ENCODE measurements around the gene TRMT5. TPM values are rescaled to one million over a fixed set of nuclear protein-coding genes. Genes with fewer than 3 reads are reported as not detected.

The TRMT5 gene
- total and polyA plus RNA-seq, 9 of the 15 experiments (the other 6 are each of a cell fraction or from before 2014, with no cell fraction given): 8.4 to 20.0 (median 15.1) TPM

DNA sequence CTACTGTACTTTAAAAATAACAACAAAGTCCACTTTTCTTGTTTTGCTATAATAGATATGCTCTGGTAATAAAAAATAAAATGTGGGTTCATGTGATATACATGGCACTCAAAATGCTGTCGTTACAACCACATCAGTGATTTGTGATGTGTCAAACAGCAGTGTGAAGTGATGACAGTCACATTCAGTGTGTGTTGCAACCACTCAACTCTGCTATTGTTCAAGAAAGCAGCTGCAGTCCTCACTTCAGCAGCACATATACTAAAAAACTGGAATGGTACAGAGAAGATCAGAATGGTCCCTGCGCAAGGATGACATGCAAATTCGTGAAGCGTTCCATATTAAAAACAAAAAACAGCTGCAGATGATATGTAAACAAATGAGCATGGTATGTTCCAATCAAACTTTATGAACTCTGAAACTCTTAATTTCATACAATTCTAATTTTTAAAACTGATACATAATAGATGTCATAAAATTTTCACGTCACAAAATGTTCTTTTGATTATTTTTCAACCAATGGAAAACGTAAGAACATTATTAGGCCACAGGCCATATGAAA lies 6.7 kb downstream of the TRMT5 start:
- FAIRE-seq: no peak
- no peak for ATAC-seq
- no peak overlapping the region for H3K4me3 ChIP-seq
- no peaks in the 10 kb centered on the region for H3K4me1 ChIP-seq (replicated peaks in 1 of 2; ENCODE audit: control insufficient read depth in 2 of 2, insufficient read depth in 2 of 2, low read length in 2 of 2)
- peaks cover 50% of the 10 kb centered on the region for H3K36me3 ChIP-seq (ENCODE audit: control insufficient read depth, insufficient read depth, low read length)
- no peaks in the 10 kb centered on the region for H3K27me3 ChIP-seq (ENCODE audit: control insufficient read depth in 2 of 2, insufficient read depth in 2 of 2, low read length in 2 of 2)
- in situ Hi-C loops (cut with MboI) (no loop called here), intact Hi-C loops (cut with micrococcal nuclease) (no loop called here)
- no peak overlapping the region for H3K27ac ChIP-seq (ENCODE audit: extremely low read depth, low read depth, low read length)
- peaks cover 35% of the 10 kb centered on the region for H3K79me2 ChIP-seq (ENCODE audit: control insufficient read depth, insufficient read depth, low read length)
- ChIA-PET POLR2A (interaction anchor here (0.5 kb wide), 1 partner anchor 12 kb away, joined by 5 read pairs; no protein-coding TSS in a partner anchor), CTCF (ENCODE audit: low intra/inter-chr PET ratio) (no interaction called here)
- H2AFZ ChIP-seq (ENCODE audit: low read depth, low read length): no peak overlapping the region
- H3K9me1 ChIP-seq (ENCODE audit: control insufficient read depth, insufficient read depth, low read length): no peaks in the 10 kb centered on the region
- H3K4me2 ChIP-seq (ENCODE audit: insufficient read depth, low read length): no peak overlapping the region
- no TSS peak for BruUV-seq (replicated peaks)
- no peak overlapping the region for H3K9ac ChIP-seq (ENCODE audit: insufficient read depth in 1 of 2, low read depth in 2 of 2, low read length in 2 of 2)
- no peaks in the 10 kb centered on the region for H4K20me1 ChIP-seq (replicated peaks; ENCODE audit: control insufficient read depth, insufficient read depth, low read length)
- no peaks in the 10 kb centered on the region for H3K9me3 ChIP-seq (replicated peaks; ENCODE audit: control insufficient read depth, insufficient read depth, low read depth, low read length)
- TF ChIP-seq NR4A1 (CRISPR knock-in tag; IDR thresholded peaks at IDR 0.05) (no peak), NR4A1 (tag; IDR thresholded peaks at IDR 0.05) (no peak), MEIS2 (IDR thresholded peaks at IDR 0.05; ENCODE audit: partially characterized antibody) (peak; percentile 56)
- WGBS (ENCODE audit: insufficient coverage, low coverage, missing lambda C conversion rate): 76% methylated on average over 6 of the region's 6 CpGs
- no peak for DNase-seq (ENCODE audit: extremely low read depth in 1 of 4, low spot score in 3 of 4)

- Histone ChIP-seq H3K36me3 (ENCODE audit: control insufficient read depth, insufficient read depth, low read length) (peaks cover 43% of the 10 kb centered on the region), H3K79me2 (ENCODE audit: control insufficient read depth, insufficient read depth, low read length) (peaks cover 24% of the 10 kb centered on the region), H3K4me3 (no peak overlapping the region), H3K27ac (ENCODE audit: extremely low read depth, low read depth, low read length) (no peak overlapping the region), H3K4me2 (ENCODE audit: insufficient read depth, low read length) (no peak overlapping the region), H3K27me3 (ENCODE audit: control insufficient read depth in 2 of 2, insufficient read depth in 2 of 2, low read length in 2 of 2) (no peaks in the 10 kb centered on the region), H3K4me1 (replicated peaks in 1 of 2; ENCODE audit: control insufficient read depth in 2 of 2, insufficient read depth in 2 of 2, low read length in 2 of 2) (no peaks in the 10 kb centered on the region), H4K20me1 (replicated peaks; ENCODE audit: control insufficient read depth, insufficient read depth, low read length) (no peaks in the 10 kb centered on the region), H3K9me1 (ENCODE audit: control insufficient read depth, insufficient read depth, low read length) (no peaks in the 10 kb centered on the region), H3K9ac (ENCODE audit: insufficient read depth in 1 of 2, low read depth in 2 of 2, low read length in 2 of 2) (no peak overlapping the region), H3K9me3 (replicated peaks; ENCODE audit: control insufficient read depth, insufficient read depth, low read depth, low read length) (no peaks in the 10 kb centered on the region), H2AFZ (ENCODE audit: low read depth, low read length) (no peak overlapping the region)
- no peak for ATAC-seq
- intact Hi-C loops (cut with micrococcal nuclease): no loop called here
- ChIA-PET CTCF (ENCODE audit: low intra/inter-chr PET ratio) (no interaction called here), POLR2A (no interaction called here)
- no peak for FAIRE-seq
- 82% methylated on average over 3 of the region's 3 CpGs for WGBS (ENCODE audit: insufficient coverage, low coverage, missing lambda C conversion rate)
- no TSS peak for BruUV-seq (replicated peaks)
- DNase-seq (ENCODE audit: extremely low read depth in 1 of 4, low spot score in 3 of 4): no peak
- in situ Hi-C loops (cut with MboI): no loop called here
- TF ChIP-seq ZKSCAN3 (CRISPR knock-in tag; IDR thresholded peaks at IDR 0.05): no peak
- no peak for TF ChIP-seq BCL6 (CRISPR knock-in tag; IDR thresholded peaks at IDR 0.05)
- no peak for TF ChIP-seq E2F8 (IDR thresholded peaks at IDR 0.05; ENCODE audit: low read depth, partially characterized antibody)
- TF ChIP-seq DNMT1 (IDR thresholded peaks at IDR 0.05): no peak
- TF ChIP-seq ZNF639 (CRISPR knock-in tag; conservative IDR thresholded peaks at IDR 0.05 in 1 of 2, IDR thresholded peaks at IDR 0.05 in 1 of 2): no peak
- no peak for TF ChIP-seq ZBTB33 (CRISPR knock-in tag; IDR thresholded peaks at IDR 0.05)
- no peak for TF ChIP-seq ARID1B (IDR thresholded peaks at IDR 0.05)
Measured at GRCh38 chr14:60973070-60973469, 7.8 kb downstream of the TRMT5 start.
